Inferior parietal cortex (tissue), 1 donor: ENCODE results near the gene FAM187B.
"Not testable (repeated sequence)": the region's sequence is repeated elsewhere in the genome, so short reads cannot be mapped to it uniquely, and the experiment has no call there.

Source experiments
- DNase-seq: peaks from one replicate; pipeline ENCODE4 v3.0.0-alpha.2; 2016; ENCODE audit errors: extremely low spot score

Gene FAM187B

GRCh38 chr19:35213663-35214632 lies 14.6 kb downstream of the FAM187B start:
- DNase-seq, result no peak

- no peak for DNase-seq
These were observed 16.3 kb downstream of the FAM187B start for GRCh38 chr19:35212241-35212640.

GRCh38 chr19:35211545-35212230 lies 16.9 kb downstream of the FAM187B start:
- no peak for DNase-seq

GRCh38 chr19:35209646-35210045 lies 18.9 kb downstream of the FAM187B start:
- DNase-seq, result no peak

GRCh38 chr19:35208121-35208520 lies 20.4 kb downstream of the FAM187B start:
- DNase-seq, result no peak

- no peak for DNase-seq
These were observed 21.1 kb downstream of the FAM187B start for GRCh38 chr19:35207391-35207871.

GRCh38 chr19:35206855-35207254 lies 21.7 kb downstream of the FAM187B start:
- no peak for DNase-seq

GRCh38 chr19:35206379-35206778 lies 22.2 kb downstream of the FAM187B start:
- no peak for DNase-seq

GRCh38 chr19:35205733-35206323 lies 22.7 kb downstream of the FAM187B start:
- DNase-seq, result no peak

GRCh38 chr19:35204799-35205732 lies 23.5 kb downstream of the FAM187B start:
- DNase-seq, result no peak

GRCh38 chr19:35202722-35203688 lies 25.5 kb downstream of the FAM187B start:
- no peak for DNase-seq

- DNase-seq, result no peak
These were observed 29.1 kb downstream of the FAM187B start for GRCh38 chr19:35199481-35199880.

- not testable (repeated sequence) for DNase-seq
These were observed 31.7 kb downstream of the FAM187B start for GRCh38 chr19:35196861-35197260.

GRCh38 chr19:35195830-35196229 lies 32.7 kb downstream of the FAM187B start:
- DNase-seq, result no peak

- no peak for DNase-seq
These were observed 34.2 kb downstream of the FAM187B start for GRCh38 chr19:35194012-35194984.

- no peak for DNase-seq
These were observed 43.7 kb downstream of the FAM187B start for GRCh38 chr19:35184884-35185283.

- DNase-seq, result no peak
These were observed 44.3 kb downstream of the FAM187B start for GRCh38 chr19:35184267-35184666.

GRCh38 chr19:35181387-35181786 lies 47.2 kb downstream of the FAM187B start:
- no peak for DNase-seq

- DNase-seq, result no peak
These were observed 48.7 kb downstream of the FAM187B start for GRCh38 chr19:35179830-35180229.
